GM12891 (cell line): ENCODE data around the gene PROCR.

Source experiments
- POLR2A ChIP-seq: IDR thresholded peaks from 2 replicates; pipeline ENCODE4 v1.6.1; 2011; ENCODE audit warnings: low read depth, low read length, control low read depth
- POLR2AphosphoS5 ChIP-seq: IDR thresholded peaks from 2 replicates; pipeline ENCODE4 v1.6.1; 2011; ENCODE audit warnings: low read depth, low read length, control low read depth
- POU2F2 ChIP-seq: IDR thresholded peaks from 2 replicates; pipeline ENCODE4 v1.6.1; 2011; ENCODE audit warnings: low read depth, mild to moderate bottlenecking, control low read depth, low read length, moderate library complexity
- SPI1 ChIP-seq: IDR thresholded peaks from 2 replicates; pipeline ENCODE4 v1.6.1; 2011; ENCODE audit warnings: low read depth, low read length, control low read depth

DNA sequence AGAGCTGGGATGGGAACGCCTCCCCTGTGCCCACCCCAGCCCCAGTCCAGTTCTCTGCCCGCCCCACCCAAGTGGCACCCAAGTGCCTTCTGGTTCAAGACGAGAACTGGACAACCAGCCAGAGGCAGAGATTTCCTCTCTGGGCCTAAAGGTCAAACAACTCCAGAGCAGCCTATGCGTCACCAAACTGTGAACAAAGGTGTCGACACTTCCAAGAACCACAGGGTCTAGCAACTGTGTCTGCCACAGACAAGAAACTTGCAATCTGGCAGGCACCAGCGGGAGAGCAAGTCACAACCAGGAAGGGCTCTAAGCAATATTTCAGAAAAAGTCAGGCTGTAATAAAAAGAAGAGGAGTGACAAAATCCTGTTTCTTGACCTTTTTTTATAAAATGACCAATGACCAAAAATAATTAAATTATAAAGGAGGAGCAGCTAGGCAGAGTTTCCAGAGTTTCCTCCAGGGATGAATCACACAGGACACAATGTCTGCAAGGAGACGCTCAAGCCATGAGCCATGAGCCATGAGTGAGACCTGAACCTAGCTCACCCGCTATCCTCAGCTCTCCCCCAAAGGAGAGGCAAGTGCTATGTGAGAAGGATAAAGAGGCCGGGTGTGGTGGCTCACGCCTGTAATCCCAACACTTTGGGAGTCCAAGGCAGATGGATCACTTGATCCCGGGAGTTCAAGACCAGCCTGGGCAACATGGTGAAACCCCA is 35.8 kb upstream of the PROCR start:
- TF ChIP-seq POLR2A (no peak), POLR2AphosphoS5 (no peak), SPI1 (no peak), POU2F2 (no peak)
